ENCODE data around the gene TMEM163. TPM values are rescaled to one million over a fixed set of nuclear protein-coding genes. Genes with fewer than 3 reads are reported as not detected.

The TMEM163 gene
- total RNA-seq, 1 donor, result not detected

GRCh38 chr2:134421556-134422328 is 297.1 kb downstream of the TMEM163 start:
- TF ChIP-seq CTCF (IDR thresholded peaks at IDR 0.05; ENCODE audit: extremely low read depth, low read depth, low read length), result no peak
- Histone ChIP-seq H3K27ac (ENCODE audit: low read depth, low read length) (no peak overlapping the region), H3K9me3 (ENCODE audit: low read depth, low read length) (no peaks in the 10 kb centered on the region), H2AFZ (ENCODE audit: low read length) (no peak overlapping the region), H3K27me3 (ENCODE audit: insufficient read depth, low read length) (no peaks in the 10 kb centered on the region), H3K4me1 (ENCODE audit: insufficient read depth, low read length) (peaks cover 4% of the 10 kb centered on the region), H3K4me3 (ENCODE audit: insufficient read depth, low read length) (no peak overlapping the region), H3K79me2 (ENCODE audit: insufficient read depth, low read length) (no peaks in the 10 kb centered on the region), H3K36me3 (ENCODE audit: insufficient read depth, low read length) (peaks cover 4% of the 10 kb centered on the region), H4K20me1 (ENCODE audit: insufficient read depth, low read length) (no peaks in the 10 kb centered on the region), H3K4me2 (ENCODE audit: insufficient read depth, low read length) (no peak overlapping the region)
- no peak for DNase-seq (ENCODE audit: insufficient read length, low spot score, missing footprints)

GRCh38 chr2:134420920-134421319 is 297.9 kb downstream of the TMEM163 start:
- no peaks in the 10 kb centered on the region for H3K79me2 ChIP-seq (ENCODE audit: insufficient read depth, low read length)
- no peak overlapping the region for H3K27ac ChIP-seq (ENCODE audit: low read depth, low read length)
- H4K20me1 ChIP-seq (ENCODE audit: insufficient read depth, low read length), result no peaks in the 10 kb centered on the region
- no peak overlapping the region for H3K4me3 ChIP-seq (ENCODE audit: insufficient read depth, low read length)
- no peak overlapping the region for H2AFZ ChIP-seq (ENCODE audit: low read length)
- H3K4me1 ChIP-seq (ENCODE audit: insufficient read depth, low read length), result peaks cover 4% of the 10 kb centered on the region
- H3K27me3 ChIP-seq (ENCODE audit: insufficient read depth, low read length), result no peaks in the 10 kb centered on the region
- DNase-seq (ENCODE audit: insufficient read length, low spot score, missing footprints), result no peak
- no peak for TF ChIP-seq CTCF (IDR thresholded peaks at IDR 0.05; ENCODE audit: extremely low read depth, low read depth, low read length)
- H3K9me3 ChIP-seq (ENCODE audit: low read depth, low read length), result no peaks in the 10 kb centered on the region
- peaks cover 4% of the 10 kb centered on the region for H3K36me3 ChIP-seq (ENCODE audit: insufficient read depth, low read length)
- no peak overlapping the region for H3K4me2 ChIP-seq (ENCODE audit: insufficient read depth, low read length)

- H3K27me3 ChIP-seq (ENCODE audit: insufficient read depth, low read length), result no peaks in the 10 kb centered on the region
- peaks cover 4% of the 10 kb centered on the region for H3K36me3 ChIP-seq (ENCODE audit: insufficient read depth, low read length)
- H3K79me2 ChIP-seq (ENCODE audit: insufficient read depth, low read length), result no peaks in the 10 kb centered on the region
- H3K4me1 ChIP-seq (ENCODE audit: insufficient read depth, low read length), result peaks cover 4% of the 10 kb centered on the region
- no peak overlapping the region for H3K4me3 ChIP-seq (ENCODE audit: insufficient read depth, low read length)
- no peak overlapping the region for H3K27ac ChIP-seq (ENCODE audit: low read depth, low read length)
- no peak overlapping the region for H2AFZ ChIP-seq (ENCODE audit: low read length)
- no peak for TF ChIP-seq CTCF (IDR thresholded peaks at IDR 0.05; ENCODE audit: extremely low read depth, low read depth, low read length)
- no peaks in the 10 kb centered on the region for H3K9me3 ChIP-seq (ENCODE audit: low read depth, low read length)
- DNase-seq (ENCODE audit: insufficient read length, low spot score, missing footprints), result no peak
- no peaks in the 10 kb centered on the region for H4K20me1 ChIP-seq (ENCODE audit: insufficient read depth, low read length)
- no peak overlapping the region for H3K4me2 ChIP-seq (ENCODE audit: insufficient read depth, low read length)
These were observed 298.5 kb downstream of the TMEM163 start for GRCh38 chr2:134420259-134420658.

- no peak overlapping the region for H3K4me2 ChIP-seq (ENCODE audit: insufficient read depth, low read length)
- no peak overlapping the region for H3K4me3 ChIP-seq (ENCODE audit: insufficient read depth, low read length)
- no peaks in the 10 kb centered on the region for H3K27me3 ChIP-seq (ENCODE audit: insufficient read depth, low read length)
- H3K4me1 ChIP-seq (ENCODE audit: insufficient read depth, low read length), result peaks cover 4% of the 10 kb centered on the region
- no peak for TF ChIP-seq CTCF (IDR thresholded peaks at IDR 0.05; ENCODE audit: extremely low read depth, low read depth, low read length)
- H2AFZ ChIP-seq (ENCODE audit: low read length), result no peak overlapping the region
- H3K27ac ChIP-seq (ENCODE audit: low read depth, low read length), result no peak overlapping the region
- no peaks in the 10 kb centered on the region for H3K36me3 ChIP-seq (ENCODE audit: insufficient read depth, low read length)
- DNase-seq (ENCODE audit: insufficient read length, low spot score, missing footprints), result no peak
- no peaks in the 10 kb centered on the region for H3K79me2 ChIP-seq (ENCODE audit: insufficient read depth, low read length)
- H4K20me1 ChIP-seq (ENCODE audit: insufficient read depth, low read length), result no peaks in the 10 kb centered on the region
- no peaks in the 10 kb centered on the region for H3K9me3 ChIP-seq (ENCODE audit: low read depth, low read length)
These were observed 300.7 kb downstream of the TMEM163 start for GRCh38 chr2:134417968-134418582.

Measured in osteoblast (primary cell).